C4-2B (cell line): ENCODE data around the gene MUC5B.

Source experiments
- CTCF ChIP-seq: fragments of 450-650 bp; conservative IDR thresholded peaks from 2 replicates; pipeline ENCODE4 v1.5.1; 2017; ENCODE audit warnings: mild to moderate bottlenecking
- ZFX ChIP-seq: fragments of 450-650 bp; IDR thresholded peaks from 2 replicates; pipeline ENCODE4 v1.6.1; 2017

GRCh38 chr11:1258401-1259075, 35.7 kb downstream of the MUC5B start:
- no peak for TF ChIP-seq CTCF
- no peak for TF ChIP-seq ZFX
